ENCODE measurements around the gene EBF4. TPM values are rescaled to one million over a fixed set of nuclear protein-coding genes. Genes with fewer than 3 reads are reported as not detected.

The EBF4 gene
- total RNA-seq, 2 donors from 2014 or later = 48.9 to 58.8 TPM

DNA sequence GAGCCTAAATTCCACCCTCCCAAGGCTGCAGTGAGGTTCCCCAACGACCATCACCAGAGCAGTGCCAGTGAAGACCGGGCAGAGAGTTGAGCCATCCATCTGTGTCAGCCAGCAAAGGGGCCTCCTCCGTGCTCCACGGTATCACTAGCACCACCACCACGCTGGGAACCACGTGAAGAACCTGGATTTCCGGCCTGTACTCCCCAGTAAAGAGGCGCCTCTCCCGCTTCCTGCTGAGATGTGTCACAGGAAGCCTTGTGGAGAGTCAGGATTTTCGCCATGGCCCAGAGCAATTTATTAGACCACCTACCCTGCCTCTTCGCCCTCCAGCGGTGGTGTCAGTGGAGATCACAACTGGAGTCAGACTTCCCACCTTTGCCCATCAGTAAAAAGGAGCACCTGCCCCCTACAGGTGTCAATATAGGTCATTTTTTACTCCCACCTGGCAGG is 79.1 kb downstream of the EBF4 start:
- DNase-seq (ENCODE audit: low spot score) = no peak

DNA sequence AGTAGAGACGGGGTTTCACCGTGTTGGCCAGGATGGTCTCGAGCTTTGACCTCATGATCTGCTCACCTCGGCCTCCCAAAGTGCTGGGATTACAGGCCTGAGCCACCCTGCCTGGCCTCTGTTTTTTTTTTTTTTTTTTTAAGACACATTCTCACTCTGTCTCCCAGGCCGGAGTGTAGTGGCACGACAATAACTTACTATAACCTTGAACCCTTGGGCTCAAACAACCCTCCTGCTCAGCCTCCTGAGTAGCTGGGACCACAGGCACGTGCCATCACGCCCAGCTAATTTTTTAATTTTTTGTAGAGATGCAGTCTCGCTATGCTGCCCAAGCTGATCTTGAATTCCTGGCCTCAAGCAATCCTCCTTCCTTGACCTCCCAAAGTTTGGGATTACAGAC is 81.2 kb downstream of the EBF4 start:
- intact Hi-C loops (cut with DNase I) = no loop called here
- TF ChIP-seq, protein P1, sequence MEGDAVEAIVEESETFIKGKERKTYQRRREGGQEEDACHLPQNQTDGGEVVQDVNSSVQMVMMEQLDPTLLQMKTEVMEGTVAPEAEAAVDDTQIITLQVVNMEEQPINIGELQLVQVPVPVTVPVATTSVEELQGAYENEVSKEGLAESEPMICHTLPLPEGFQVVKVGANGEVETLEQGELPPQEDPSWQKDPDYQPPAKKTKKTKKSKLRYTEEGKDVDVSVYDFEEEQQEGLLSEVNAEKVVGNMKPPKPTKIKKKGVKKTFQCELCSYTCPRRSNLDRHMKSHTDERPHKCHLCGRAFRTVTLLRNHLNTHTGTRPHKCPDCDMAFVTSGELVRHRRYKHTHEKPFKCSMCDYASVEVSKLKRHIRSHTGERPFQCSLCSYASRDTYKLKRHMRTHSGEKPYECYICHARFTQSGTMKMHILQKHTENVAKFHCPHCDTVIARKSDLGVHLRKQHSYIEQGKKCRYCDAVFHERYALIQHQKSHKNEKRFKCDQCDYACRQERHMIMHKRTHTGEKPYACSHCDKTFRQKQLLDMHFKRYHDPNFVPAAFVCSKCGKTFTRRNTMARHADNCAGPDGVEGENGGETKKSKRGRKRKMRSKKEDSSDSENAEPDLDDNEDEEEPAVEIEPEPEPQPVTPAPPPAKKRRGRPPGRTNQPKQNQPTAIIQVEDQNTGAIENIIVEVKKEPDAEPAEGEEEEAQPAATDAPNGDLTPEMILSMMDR (IDR thresholded peaks at IDR 0.05) = no peak
- TF ChIP-seq POLR2A (IDR thresholded peaks at IDR 0.05) (no peak), POLR2AphosphoS5 (IDR thresholded peaks at IDR 0.05) (no peak)
- H3K4me3 ChIP-seq = no peak overlapping the region
- H3K36me3 ChIP-seq = no peaks in the 10 kb centered on the region
- no peak for DNase-seq (ENCODE audit: low spot score)
- H3K27me3 ChIP-seq (replicated peaks; ENCODE audit: insufficient read depth) = no peaks in the 10 kb centered on the region
- no peak overlapping the region for H3K27ac ChIP-seq
- 93% methylated on average over 9 of the region's 9 CpGs for WGBS
- H3K4me1 ChIP-seq (replicated peaks) = peaks cover 12% of the 10 kb centered on the region
- H3K9me3 ChIP-seq = no peaks in the 10 kb centered on the region

More for the DNA sequence above, 79.1 kb downstream of the EBF4 start:
- Histone ChIP-seq H3K9me3 (no peaks in the 10 kb centered on the region), H3K4me1 (replicated peaks) (peaks cover 21% of the 10 kb centered on the region), H3K36me3 (no peaks in the 10 kb centered on the region), H3K27me3 (replicated peaks; ENCODE audit: insufficient read depth) (no peaks in the 10 kb centered on the region), H3K4me3 (no peak overlapping the region), H3K27ac (peak overlapping the region; percentile 40 to 57)
- intact Hi-C loops (cut with DNase I) = no loop called here
- WGBS = 48% methylated on average over 8 of the region's 12 CpGs
- no peak for TF ChIP-seq POLR2AphosphoS5 (IDR thresholded peaks at IDR 0.05)
- TF ChIP-seq, protein P1 (IDR thresholded peaks at IDR 0.05) = no peak
- no peak for TF ChIP-seq POLR2A (IDR thresholded peaks at IDR 0.05)

DNA sequence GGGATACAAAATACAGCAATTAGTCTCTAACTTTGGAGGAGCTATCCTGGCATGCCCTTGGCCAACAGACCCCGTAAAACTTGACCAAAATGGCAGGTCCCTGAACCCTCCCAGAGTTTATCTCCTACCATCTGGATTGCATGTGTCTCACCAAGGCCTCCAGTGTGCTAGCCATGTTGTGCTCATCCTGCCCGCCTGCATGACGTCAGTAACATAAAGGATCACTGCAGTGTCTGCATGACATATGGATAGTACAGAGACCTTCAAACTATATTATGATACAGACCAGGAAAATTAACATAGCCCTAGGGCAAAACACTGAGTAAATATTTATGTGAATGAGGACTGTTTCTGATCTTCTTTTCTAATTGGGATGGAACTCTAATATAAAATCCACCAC is 82.6 kb downstream of the EBF4 start:
- H3K9me3 ChIP-seq = no peaks in the 10 kb centered on the region
- no peak overlapping the region for H3K4me3 ChIP-seq
- H3K27ac ChIP-seq = no peak overlapping the region
- WGBS = 82% methylated on average over 3 of the region's 3 CpGs
- H3K36me3 ChIP-seq = no peaks in the 10 kb centered on the region
- peaks cover 3% of the 10 kb centered on the region for H3K4me1 ChIP-seq (replicated peaks)
- no peak for TF ChIP-seq POLR2AphosphoS5 (IDR thresholded peaks at IDR 0.05)
- TF ChIP-seq, protein P1 (IDR thresholded peaks at IDR 0.05) = no peak
- TF ChIP-seq POLR2A (IDR thresholded peaks at IDR 0.05) = no peak
- intact Hi-C loops (cut with DNase I) = no loop called here
- no peak for DNase-seq (ENCODE audit: low spot score)
- H3K27me3 ChIP-seq (replicated peaks; ENCODE audit: insufficient read depth) = no peaks in the 10 kb centered on the region

- Histone ChIP-seq H3K4me1 (replicated peaks) (no peaks in the 10 kb centered on the region), H3K27me3 (replicated peaks; ENCODE audit: insufficient read depth) (no peaks in the 10 kb centered on the region), H3K27ac (no peak overlapping the region), H3K4me3 (no peak overlapping the region), H3K36me3 (no peaks in the 10 kb centered on the region), H3K9me3 (no peaks in the 10 kb centered on the region)
- WGBS = 82% methylated on average over 10 of the region's 10 CpGs
- intact Hi-C loops (cut with DNase I) = no loop called here
- TF ChIP-seq POLR2A (IDR thresholded peaks at IDR 0.05) = no peak
- no peak for TF ChIP-seq POLR2AphosphoS5 (IDR thresholded peaks at IDR 0.05)
- TF ChIP-seq, protein P1 (IDR thresholded peaks at IDR 0.05) = no peak
- no peak for DNase-seq (ENCODE audit: low spot score)
Measured at GRCh38 chr20:2778602-2779321, 86.2 kb downstream of the EBF4 start.

DNA sequence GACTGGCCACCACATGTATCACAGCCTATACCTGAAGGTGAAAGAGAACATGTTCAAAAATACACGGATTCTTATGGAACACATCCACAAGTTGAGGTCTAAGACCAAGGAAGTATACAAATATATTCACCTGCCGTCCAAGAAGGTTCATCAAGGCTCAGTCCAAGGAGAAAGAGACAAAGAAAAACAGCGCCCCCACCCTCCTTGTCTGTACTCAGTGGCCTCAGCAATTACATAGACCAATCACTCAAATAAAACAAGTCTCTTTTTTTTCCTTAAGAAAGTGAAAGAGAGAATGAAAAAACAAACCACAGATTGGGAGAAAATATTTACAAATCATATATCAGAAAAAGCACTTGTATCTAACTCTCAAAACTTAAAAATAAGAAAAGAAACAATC is 88.4 kb downstream of the EBF4 start:
- 37% methylated on average over 3 of the region's 3 CpGs for WGBS
- no peak for DNase-seq (ENCODE audit: low spot score)

More for the DNA sequence above, 88.4 kb downstream of the EBF4 start:
- Histone ChIP-seq H3K4me1 (replicated peaks) (no peaks in the 10 kb centered on the region), H3K27me3 (replicated peaks; ENCODE audit: insufficient read depth) (no peaks in the 10 kb centered on the region), H3K36me3 (no peaks in the 10 kb centered on the region), H3K4me3 (no peak overlapping the region), H3K27ac (no peak overlapping the region), H3K9me3 (no peaks in the 10 kb centered on the region)
- no peak for TF ChIP-seq POLR2AphosphoS5 (IDR thresholded peaks at IDR 0.05)
- TF ChIP-seq, protein P1 (IDR thresholded peaks at IDR 0.05) = no peak
- TF ChIP-seq POLR2A (IDR thresholded peaks at IDR 0.05) = no peak
- intact Hi-C loops (cut with DNase I) = no loop called here

All from prostate gland (tissue), 2 donors.